RWPE1 (cell line): ENCODE data around the gene SLF1.

Experiments used
- CTCF ChIA-PET: fragments of 350-600 bp; sonication (Branson Sonifier 250); formaldehyde crosslinking; extraction: SDS; loops from one replicate; lab custom pipeline; 2021; lab: Yijun Ruan, JAX
- POLR2A ChIA-PET: fragments of 400-600 bp; formaldehyde crosslinking; extraction: SDS; loops from one replicate; lab custom pipeline; 2020; ENCODE audit warnings: antibody characterized with exemption; ENCODE audit not compliant: low non-redundant PET; lab: Yijun Ruan, JAX
- DNase-seq: peaks from one replicate; pipeline ENCODE4 v3.0.0; 2012; ENCODE audit warnings: low spot score
- H3K27ac ChIP-seq: fragments of 450-650 bp; 2 replicates; pipeline ENCODE4 v1.5.1; 2017
- TF ChIP-seq, protein P1 (sequence below): fragments of 450-650 bp; conservative IDR thresholded peaks from 2 replicates; pipeline ENCODE4 v1.5.1; 2017; ENCODE audit warnings: low read depth, mild to moderate bottlenecking

SLF1 gene

DNA sequence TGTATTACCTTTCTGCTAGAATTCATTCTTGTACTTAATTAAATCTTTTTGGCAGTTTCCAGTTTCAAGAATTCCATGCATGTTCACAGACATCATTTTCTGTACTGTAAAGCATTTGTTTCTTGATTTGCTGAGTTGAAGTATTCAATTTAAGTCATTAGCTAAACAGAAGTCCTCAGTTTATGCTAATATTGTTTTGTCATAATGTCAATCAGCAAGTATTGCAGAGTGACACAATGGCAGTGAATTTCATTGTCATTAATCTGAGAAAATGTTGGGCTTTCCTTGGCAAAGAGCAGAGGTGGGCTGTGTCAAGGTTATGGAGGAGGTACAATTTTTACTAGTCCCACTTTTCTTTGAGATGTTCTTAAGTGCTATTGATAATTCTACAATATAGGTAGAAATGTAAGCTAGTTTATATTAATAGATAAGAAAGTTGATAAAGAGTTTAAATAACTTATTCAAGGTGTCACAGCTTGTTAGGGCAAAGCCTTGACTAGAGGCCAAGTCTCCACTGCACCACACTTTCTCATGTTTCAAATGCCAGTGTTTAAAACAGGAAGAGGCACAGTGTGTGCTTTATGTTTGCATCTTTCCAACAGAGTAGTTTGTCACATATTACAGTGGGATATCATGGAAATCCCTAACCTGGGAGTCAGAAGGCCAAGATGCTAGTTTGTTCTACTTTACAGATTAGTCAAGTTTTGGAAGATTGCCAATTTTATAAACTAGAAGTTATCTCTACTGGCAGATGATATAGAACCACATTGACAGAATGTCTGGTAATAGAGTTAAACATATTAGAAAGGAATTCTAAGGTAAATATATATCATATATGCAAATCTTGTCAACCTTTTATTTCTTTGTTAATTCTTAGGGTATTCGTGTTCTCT is 56.3 kb downstream of the SLF1 start:
- TF ChIP-seq, protein P1, sequence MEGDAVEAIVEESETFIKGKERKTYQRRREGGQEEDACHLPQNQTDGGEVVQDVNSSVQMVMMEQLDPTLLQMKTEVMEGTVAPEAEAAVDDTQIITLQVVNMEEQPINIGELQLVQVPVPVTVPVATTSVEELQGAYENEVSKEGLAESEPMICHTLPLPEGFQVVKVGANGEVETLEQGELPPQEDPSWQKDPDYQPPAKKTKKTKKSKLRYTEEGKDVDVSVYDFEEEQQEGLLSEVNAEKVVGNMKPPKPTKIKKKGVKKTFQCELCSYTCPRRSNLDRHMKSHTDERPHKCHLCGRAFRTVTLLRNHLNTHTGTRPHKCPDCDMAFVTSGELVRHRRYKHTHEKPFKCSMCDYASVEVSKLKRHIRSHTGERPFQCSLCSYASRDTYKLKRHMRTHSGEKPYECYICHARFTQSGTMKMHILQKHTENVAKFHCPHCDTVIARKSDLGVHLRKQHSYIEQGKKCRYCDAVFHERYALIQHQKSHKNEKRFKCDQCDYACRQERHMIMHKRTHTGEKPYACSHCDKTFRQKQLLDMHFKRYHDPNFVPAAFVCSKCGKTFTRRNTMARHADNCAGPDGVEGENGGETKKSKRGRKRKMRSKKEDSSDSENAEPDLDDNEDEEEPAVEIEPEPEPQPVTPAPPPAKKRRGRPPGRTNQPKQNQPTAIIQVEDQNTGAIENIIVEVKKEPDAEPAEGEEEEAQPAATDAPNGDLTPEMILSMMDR, result no peak
- no peak overlapping the region for H3K27ac ChIP-seq
- POLR2A ChIA-PET, result no interaction called here
- peak; percentile 26 for DNase-seq
- CTCF ChIA-PET, result no interaction called here

DNA sequence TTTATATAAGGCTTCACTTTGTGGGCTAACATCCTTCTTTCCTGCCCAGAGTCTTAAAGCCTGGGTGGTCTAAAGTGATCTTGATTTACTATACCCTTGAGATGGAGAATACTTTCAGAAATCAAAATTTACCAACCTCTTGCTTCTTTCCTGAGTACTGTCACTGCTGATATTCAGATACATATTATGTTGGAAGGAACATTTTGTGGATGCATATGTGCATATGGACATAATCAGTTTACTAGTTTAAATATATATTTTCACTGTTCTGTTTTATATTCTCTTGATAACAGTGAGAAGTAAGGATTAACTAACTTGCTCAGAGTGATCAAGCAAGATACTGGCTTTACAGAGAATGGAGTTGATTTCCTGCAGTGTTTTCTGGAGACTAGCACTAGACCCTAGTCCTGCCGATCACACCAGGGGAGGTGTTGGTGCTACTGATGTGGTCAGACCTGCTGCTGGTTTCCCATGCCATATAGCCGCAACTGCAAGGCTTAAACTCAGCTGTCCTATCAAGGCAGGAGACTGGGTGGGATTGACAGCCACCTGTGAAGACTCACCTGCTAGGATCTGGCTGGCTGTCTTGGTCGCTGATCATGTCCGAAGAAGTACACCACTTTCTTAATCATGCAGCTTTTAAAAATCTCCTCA is 57.6 kb downstream of the SLF1 start:
- TF ChIP-seq, protein P1, result no peak
- ChIA-PET POLR2A (no interaction called here), CTCF (interaction anchor here (0.7 kb wide), 1 partner anchor 13 kb away, joined by 3 read pairs; no protein-coding TSS in a partner anchor)
- DNase-seq, result no peak
- no peak overlapping the region for H3K27ac ChIP-seq

DNA sequence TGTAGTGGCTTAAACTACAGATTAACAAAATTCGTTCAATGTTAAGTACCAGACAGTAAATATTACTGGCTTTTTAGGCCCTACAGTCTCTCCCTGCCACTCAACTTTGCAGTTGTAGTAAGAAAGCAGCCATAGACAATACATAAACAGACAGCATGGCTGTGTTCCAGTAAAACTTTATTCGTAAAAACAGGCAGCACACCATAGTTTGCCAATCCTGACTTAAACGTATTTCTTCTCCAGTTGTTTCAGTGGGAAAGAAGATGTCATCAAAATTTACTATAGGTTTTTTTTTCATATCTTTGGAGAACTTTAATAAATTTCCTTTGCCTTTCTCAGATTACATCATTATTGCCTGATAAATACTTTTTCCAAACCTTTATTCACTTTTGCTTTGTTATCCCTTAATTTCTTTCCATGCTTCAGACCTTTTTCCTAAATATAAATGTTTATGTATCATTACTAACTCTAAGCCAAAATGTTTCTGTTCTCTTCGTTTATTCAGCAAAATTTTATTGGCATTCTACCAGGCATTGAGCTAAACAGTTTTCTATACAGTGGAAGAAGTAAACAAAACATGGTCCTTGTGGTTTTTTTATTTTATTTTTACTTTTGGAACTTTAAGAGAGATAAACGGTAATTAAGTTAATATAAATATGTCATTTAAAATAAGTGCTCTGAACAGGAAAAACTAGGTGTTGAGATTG is 64.5 kb downstream of the SLF1 start:
- ChIA-PET POLR2A (no interaction called here), CTCF (no interaction called here)
- TF ChIP-seq, protein P1, result no peak
- H3K27ac ChIP-seq, result no peak overlapping the region
- DNase-seq, result no peak

DNA sequence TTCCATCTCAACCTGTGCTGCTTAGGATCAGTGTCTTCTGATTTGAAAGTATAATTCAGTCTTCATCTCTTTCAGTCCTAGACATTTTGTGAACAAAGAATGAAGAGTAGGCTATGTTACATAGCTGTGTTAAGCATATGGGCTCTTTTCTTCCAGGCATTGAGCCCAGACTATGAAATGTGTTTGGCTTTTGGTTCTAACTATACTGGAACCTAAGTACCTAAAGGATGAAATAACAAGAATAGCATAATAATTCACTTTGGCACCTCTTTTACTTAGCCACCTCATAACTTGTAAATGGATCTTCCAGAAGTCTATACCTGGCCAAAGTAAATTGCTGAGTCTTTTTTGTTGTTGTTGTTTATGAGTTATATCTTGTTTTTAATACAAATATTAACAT is 71.4 kb downstream of the SLF1 start:
- no peak for DNase-seq
- no peak overlapping the region for H3K27ac ChIP-seq
- POLR2A ChIA-PET, result no interaction called here
- CTCF ChIA-PET, result interaction anchor here (0.6 to 1.0 kb wide), 3 partner anchors 165 to 1527 kb away, joined by 3 read pairs; no protein-coding TSS in a partner anchor
- TF ChIP-seq, protein P1, result no peak

DNA sequence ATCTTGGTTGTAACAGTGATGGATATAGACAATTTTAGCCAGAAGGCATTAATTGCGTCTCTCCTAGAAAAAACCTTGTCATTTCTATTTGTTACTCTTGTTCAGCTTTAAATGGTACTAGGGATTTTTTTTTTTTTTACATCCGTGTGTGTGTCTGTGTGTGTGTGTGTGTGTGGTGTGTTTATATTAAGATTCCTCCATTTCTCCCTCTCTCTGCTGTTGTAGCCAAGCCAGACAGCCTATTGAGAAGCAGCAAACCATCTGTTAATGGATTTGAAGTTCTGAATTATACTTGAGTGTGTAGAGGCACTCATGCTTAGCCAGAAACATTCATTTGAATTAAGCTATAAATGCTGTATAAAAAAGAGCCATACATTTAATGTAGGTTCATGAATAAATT is 72.3 kb downstream of the SLF1 start:
- TF ChIP-seq, protein P1, result no peak
- DNase-seq, result no peak
- POLR2A ChIA-PET, result no interaction called here
- H3K27ac ChIP-seq, result no peak overlapping the region
- CTCF ChIA-PET, result interaction anchor here (0.6 to 1.0 kb wide), 2 partner anchors 166 to 1975 kb away, joined by 3 to 4 read pairs; no protein-coding TSS in a partner anchor

DNA sequence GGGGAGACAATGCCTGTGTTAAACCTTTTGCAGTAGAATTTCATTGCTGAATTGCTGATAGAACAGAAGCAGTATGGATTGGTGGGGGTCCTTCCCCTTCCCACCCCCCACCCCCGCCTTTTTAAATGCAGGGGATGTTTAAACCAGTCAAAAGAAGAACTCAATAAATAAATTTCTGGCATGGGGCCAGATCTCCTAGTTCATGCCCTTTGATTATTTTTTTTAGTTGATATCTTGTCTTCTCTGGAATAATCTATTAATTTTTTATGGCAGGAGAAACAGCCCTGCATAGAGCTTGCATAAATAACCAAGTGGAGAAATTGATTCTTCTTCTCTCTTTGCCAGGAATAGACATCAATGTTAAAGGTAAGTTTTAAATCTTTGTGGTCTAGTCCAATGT is 72.8 kb downstream of the SLF1 start:
- TF ChIP-seq, protein P1, result no peak
- no peak for DNase-seq
- CTCF ChIA-PET, result no interaction called here
- POLR2A ChIA-PET, result no interaction called here
- H3K27ac ChIP-seq, result no peak overlapping the region
